ENCODE data around the gene DNAJC5.
"Not testable (repeated sequence)": the region's sequence is repeated elsewhere in the genome, so short reads cannot be mapped to it uniquely, and the experiment has no call there.

Gene DNAJC5

GRCh38 chr20:63878899-63879663, 15.8 kb upstream of the DNAJC5 start:
- peaks cover 37% of the 10 kb centered on the region for H3K36me3 ChIP-seq (ENCODE audit: control insufficient read depth, low read depth, low read length)
- H3K9ac ChIP-seq (ENCODE audit: low read length) = no peak overlapping the region

GRCh38 chr20:63880901-63881300, 14.0 kb upstream of the DNAJC5 start:
- H3K4me1 ChIP-seq (ENCODE audit: control insufficient read depth, low read depth, low read length); H3K9me3 ChIP-seq (ENCODE audit: control insufficient read depth, low read depth, low read length); H3K27me3 ChIP-seq (ENCODE audit: control insufficient read depth, insufficient read depth, low read length); H3K4me3 ChIP-seq (ENCODE audit: low read length); H3K9ac ChIP-seq (ENCODE audit: low read length); H3K27ac ChIP-seq (ENCODE audit: low read length): not testable (repeated sequence)
- H3K36me3 ChIP-seq (ENCODE audit: control insufficient read depth, low read depth, low read length) = peaks cover 39% of the 10 kb centered on the region

More at GRCh38 chr20:63878899-63879663, 15.8 kb upstream of the DNAJC5 start:
- H3K27ac ChIP-seq (ENCODE audit: low read length) = no peak overlapping the region
- H3K9me3 ChIP-seq (ENCODE audit: control insufficient read depth, low read depth, low read length) = no peaks in the 10 kb centered on the region
- no peaks in the 10 kb centered on the region for H3K4me1 ChIP-seq (ENCODE audit: control insufficient read depth, low read depth, low read length)
- H3K27me3 ChIP-seq (ENCODE audit: control insufficient read depth, insufficient read depth, low read length) = no peaks in the 10 kb centered on the region
- no peak overlapping the region for H3K4me3 ChIP-seq (ENCODE audit: low read length)

GRCh38 chr20:63881451-63882226, 13.3 kb upstream of the DNAJC5 start:
- no peak overlapping the region for H3K9ac ChIP-seq (ENCODE audit: low read length)
- no peak overlapping the region for H3K4me3 ChIP-seq (ENCODE audit: low read length)
- peaks cover 32% of the 10 kb centered on the region for H3K36me3 ChIP-seq (ENCODE audit: control insufficient read depth, low read depth, low read length)
- H3K27me3 ChIP-seq (ENCODE audit: control insufficient read depth, insufficient read depth, low read length) = no peaks in the 10 kb centered on the region
- no peaks in the 10 kb centered on the region for H3K9me3 ChIP-seq (ENCODE audit: control insufficient read depth, low read depth, low read length)
- H3K27ac ChIP-seq (ENCODE audit: low read length) = no peak overlapping the region
- H3K4me1 ChIP-seq (ENCODE audit: control insufficient read depth, low read depth, low read length) = no peaks in the 10 kb centered on the region

GRCh38 chr20:63882257-63883200, 12.4 kb upstream of the DNAJC5 start:
- Histone ChIP-seq H3K36me3 (ENCODE audit: control insufficient read depth, low read depth, low read length) (peaks cover 30% of the 10 kb centered on the region), H3K4me1 (ENCODE audit: control insufficient read depth, low read depth, low read length) (no peaks in the 10 kb centered on the region)

GRCh38 chr20:63883201-63883593, 11.7 kb upstream of the DNAJC5 start:
- Histone ChIP-seq H3K27me3 (ENCODE audit: control insufficient read depth, insufficient read depth, low read length) (no peaks in the 10 kb centered on the region), H3K4me1 (ENCODE audit: control insufficient read depth, low read depth, low read length) (no peaks in the 10 kb centered on the region), H3K27ac (ENCODE audit: low read length) (no peak overlapping the region), H3K4me3 (ENCODE audit: low read length) (no peak overlapping the region), H3K9me3 (ENCODE audit: control insufficient read depth, low read depth, low read length) (no peaks in the 10 kb centered on the region), H3K36me3 (ENCODE audit: control insufficient read depth, low read depth, low read length) (peaks cover 33% of the 10 kb centered on the region), H3K9ac (ENCODE audit: low read length) (no peak overlapping the region)

More at GRCh38 chr20:63882257-63883200, 12.4 kb upstream of the DNAJC5 start:
- no peak overlapping the region for H3K4me3 ChIP-seq (ENCODE audit: low read length)
- H3K27me3 ChIP-seq (ENCODE audit: control insufficient read depth, insufficient read depth, low read length) = no peaks in the 10 kb centered on the region
- H3K9me3 ChIP-seq (ENCODE audit: control insufficient read depth, low read depth, low read length) = no peaks in the 10 kb centered on the region
- H3K27ac ChIP-seq (ENCODE audit: low read length) = no peak overlapping the region
- H3K9ac ChIP-seq (ENCODE audit: low read length) = no peak overlapping the region

- Histone ChIP-seq H3K9me3 (ENCODE audit: control insufficient read depth, low read depth, low read length) (no peaks in the 10 kb centered on the region), H3K36me3 (ENCODE audit: control insufficient read depth, low read depth, low read length) (peaks cover 42% of the 10 kb centered on the region), H3K4me1 (ENCODE audit: control insufficient read depth, low read depth, low read length) (no peaks in the 10 kb centered on the region), H3K27me3 (ENCODE audit: control insufficient read depth, insufficient read depth, low read length) (no peaks in the 10 kb centered on the region), H3K27ac (ENCODE audit: low read length) (no peak overlapping the region), H3K4me3 (ENCODE audit: low read length) (no peak overlapping the region), H3K9ac (ENCODE audit: low read length) (no peak overlapping the region)
These were observed 10.2 kb upstream of the DNAJC5 start for GRCh38 chr20:63884506-63885263.

- Histone ChIP-seq H3K27ac (ENCODE audit: low read length) (no peak overlapping the region), H3K4me3 (ENCODE audit: low read length) (no peak overlapping the region), H3K4me1 (ENCODE audit: control insufficient read depth, low read depth, low read length) (no peaks in the 10 kb centered on the region), H3K9me3 (ENCODE audit: control insufficient read depth, low read depth, low read length) (no peaks in the 10 kb centered on the region), H3K36me3 (ENCODE audit: control insufficient read depth, low read depth, low read length) (peaks cover 49% of the 10 kb centered on the region), H3K9ac (ENCODE audit: low read length) (no peak overlapping the region), H3K27me3 (ENCODE audit: control insufficient read depth, insufficient read depth, low read length) (no peaks in the 10 kb centered on the region)
These were observed 9.5 kb upstream of the DNAJC5 start for GRCh38 chr20:63885264-63886053.

GRCh38 chr20:63886054-63886419, 8.9 kb upstream of the DNAJC5 start:
- peaks cover 50% of the 10 kb centered on the region for H3K36me3 ChIP-seq (ENCODE audit: control insufficient read depth, low read depth, low read length)
- no peak overlapping the region for H3K27ac ChIP-seq (ENCODE audit: low read length)
- H3K9ac ChIP-seq (ENCODE audit: low read length) = no peak overlapping the region
- H3K27me3 ChIP-seq (ENCODE audit: control insufficient read depth, insufficient read depth, low read length) = no peaks in the 10 kb centered on the region
- H3K9me3 ChIP-seq (ENCODE audit: control insufficient read depth, low read depth, low read length) = no peaks in the 10 kb centered on the region
- H3K4me1 ChIP-seq (ENCODE audit: control insufficient read depth, low read depth, low read length) = no peaks in the 10 kb centered on the region
- H3K4me3 ChIP-seq (ENCODE audit: low read length) = no peak overlapping the region

- no peak overlapping the region for H3K9ac ChIP-seq (ENCODE audit: low read length)
- no peaks in the 10 kb centered on the region for H3K9me3 ChIP-seq (ENCODE audit: control insufficient read depth, low read depth, low read length)
- H3K36me3 ChIP-seq (ENCODE audit: control insufficient read depth, low read depth, low read length) = peaks cover 50% of the 10 kb centered on the region
- no peak overlapping the region for H3K4me3 ChIP-seq (ENCODE audit: low read length)
- no peaks in the 10 kb centered on the region for H3K27me3 ChIP-seq (ENCODE audit: control insufficient read depth, insufficient read depth, low read length)
- no peak overlapping the region for H3K27ac ChIP-seq (ENCODE audit: low read length)
- H3K4me1 ChIP-seq (ENCODE audit: control insufficient read depth, low read depth, low read length) = no peaks in the 10 kb centered on the region
These were observed 8.0 kb upstream of the DNAJC5 start for GRCh38 chr20:63886921-63887320.
